ENCODE measurements around the gene EVPL. TPM values are rescaled to one million over a fixed set of nuclear protein-coding genes. Genes with fewer than 3 reads are reported as not detected.

EVPL gene
- total RNA-seq, 2 donors from 2014 or later = 0.30 to 0.71 TPM

DNA sequence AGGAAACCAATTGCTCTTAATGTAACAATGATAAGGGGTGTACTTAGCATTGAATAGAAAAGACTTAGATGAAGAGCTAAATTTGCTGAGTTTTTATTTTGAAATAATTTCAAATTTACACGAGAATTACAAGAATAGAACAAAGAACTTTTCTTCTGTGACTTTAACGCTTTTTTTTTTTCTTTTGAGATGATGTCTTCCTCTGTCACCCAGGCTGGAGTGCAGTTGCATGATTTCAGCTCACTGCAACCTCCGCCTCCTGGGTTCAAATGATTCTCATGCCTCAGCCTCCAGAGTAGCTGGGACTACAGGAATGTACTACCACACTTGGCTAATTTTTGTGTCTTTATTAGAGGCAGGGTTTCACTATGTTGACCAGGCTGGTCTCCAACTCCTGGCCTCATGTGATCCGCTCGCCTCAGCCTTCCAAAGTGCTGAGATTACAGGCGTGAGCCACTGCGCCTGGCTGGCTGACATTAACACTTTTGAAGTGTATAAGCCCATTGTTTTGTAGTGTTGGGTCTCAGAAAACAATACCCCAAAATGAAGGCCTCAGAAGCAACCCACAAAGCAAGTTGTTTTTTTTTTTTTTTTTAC is 46.0 kb downstream of the EVPL start:
- H3K9me3 ChIP-seq = no peaks in the 10 kb centered on the region
- no peaks in the 10 kb centered on the region for H3K27me3 ChIP-seq
- DNase-seq (ENCODE audit: low spot score) = no peak
- TF ChIP-seq CTCF (IDR thresholded peaks at IDR 0.05) = no peak
- peak overlapping the region in 1 of 2 donors; percentile 97 for H3K27ac ChIP-seq
- H3K4me1 ChIP-seq = peaks cover 0 to 53% of the 10 kb centered on the region in 2 donors
- no peak overlapping the region for H3K4me3 ChIP-seq
- H3K36me3 ChIP-seq = no peaks in the 10 kb centered on the region

DNA sequence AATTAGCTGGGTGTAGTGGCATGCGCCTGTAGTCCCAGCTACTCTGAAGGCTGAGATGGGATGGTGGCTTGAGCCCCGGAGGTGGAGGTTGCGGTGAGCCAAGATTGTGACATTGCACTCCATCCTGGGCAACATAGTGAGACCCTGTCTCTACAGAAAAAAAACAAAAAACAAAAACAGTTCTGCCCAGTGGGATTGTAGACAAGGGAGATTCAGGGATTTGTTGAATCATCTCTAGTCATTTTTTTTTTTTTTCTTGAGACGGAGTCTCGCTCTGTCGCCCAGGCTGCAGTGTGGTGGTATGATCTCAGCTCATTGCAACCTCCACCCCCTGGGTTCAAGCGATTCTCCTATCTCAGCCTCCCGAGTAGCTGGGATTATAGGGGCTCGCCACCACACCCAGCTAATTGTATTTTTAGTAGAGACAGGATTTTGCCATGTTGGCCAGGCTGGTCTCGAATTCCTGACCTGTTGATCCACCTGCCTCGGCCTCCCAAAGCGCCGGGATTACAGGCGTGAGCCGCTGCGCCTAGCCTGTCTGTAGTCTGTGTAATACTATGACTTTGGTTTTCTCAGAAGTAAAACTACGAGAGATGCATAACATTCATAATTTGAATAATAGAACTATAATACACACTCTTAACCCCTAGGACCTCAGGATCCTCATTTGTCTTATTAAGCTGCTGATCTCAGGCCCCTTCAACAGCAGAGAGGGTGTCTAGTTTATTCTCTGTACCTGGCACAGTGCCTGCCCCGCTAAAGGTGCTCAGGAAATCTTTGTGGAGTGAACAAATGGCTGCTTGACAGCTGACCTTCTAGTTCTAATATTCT is 46.7 kb downstream of the EVPL start:
- peaks cover 0 to 55% of the 10 kb centered on the region in 2 donors for H3K4me1 ChIP-seq
- no peaks in the 10 kb centered on the region for H3K36me3 ChIP-seq
- peak overlapping the region; percentile 97 to 98 for H3K27ac ChIP-seq
- H3K27me3 ChIP-seq = no peaks in the 10 kb centered on the region
- no peak for TF ChIP-seq CTCF (IDR thresholded peaks at IDR 0.05)
- DNase-seq (ENCODE audit: low spot score) = no peak
- H3K4me3 ChIP-seq = peak overlapping the region; percentile 79 to 87
- no peaks in the 10 kb centered on the region for H3K9me3 ChIP-seq

GRCh38 chr17:75979705-75980187 is 47.4 kb downstream of the EVPL start:
- DNase-seq (ENCODE audit: low spot score) = peak; percentile 75
- Histone ChIP-seq H3K27ac (peak overlapping the region; percentile 97 to 98), H3K36me3 (no peaks in the 10 kb centered on the region), H3K27me3 (no peaks in the 10 kb centered on the region), H3K9me3 (no peaks in the 10 kb centered on the region), H3K4me3 (peak overlapping the region; percentile 79 to 87), H3K4me1 (peaks cover 0 to 55% of the 10 kb centered on the region in 2 donors)
- TF ChIP-seq CTCF (IDR thresholded peaks at IDR 0.05) = no peak

- Histone ChIP-seq H3K9me3 (no peaks in the 10 kb centered on the region), H3K36me3 (no peaks in the 10 kb centered on the region), H3K27me3 (no peaks in the 10 kb centered on the region), H3K4me1 (peaks cover 0 to 55% of the 10 kb centered on the region in 2 donors), H3K27ac (peak within 1 kb of the TSS; percentile 97 to 98), H3K4me3 (peak within 1 kb of the TSS; percentile 79 to 87)
- TF ChIP-seq CTCF (IDR thresholded peaks at IDR 0.05) = peak; percentile 31 to 55
- DNase-seq (ENCODE audit: low spot score) = peak; percentile 98
Observed at GRCh38 chr17:75978938-75979704, 48.0 kb downstream of the EVPL start, which contains the start of the genes ACOX1 and TEN1. ACOX1 (minus strand) TSS chr17:75979166; CDS start chr17:75979073, 93 bp downstream. TEN1 (plus strand) TSS chr17:75979240; CDS start chr17:75986193, 6,953 bp downstream.

GRCh38 chr17:75976175-75976848 is 50.8 kb downstream of the EVPL start:
- H3K27me3 ChIP-seq = no peaks in the 10 kb centered on the region
- H3K9me3 ChIP-seq = no peaks in the 10 kb centered on the region
- no peak overlapping the region for H3K4me3 ChIP-seq

More at GRCh38 chr17:75976175-75976848, 50.8 kb downstream of the EVPL start:
- no peak for DNase-seq (ENCODE audit: low spot score)
- no peak for TF ChIP-seq CTCF (IDR thresholded peaks at IDR 0.05)
- H3K27ac ChIP-seq = peak overlapping the region in 1 of 2 donors; percentile 45
- peaks cover 0 to 42% of the 10 kb centered on the region in 2 donors for H3K4me1 ChIP-seq
- H3K36me3 ChIP-seq = peaks cover 7% of the 10 kb centered on the region
